Mammary epithelial cell (primary cell): ENCODE data around the gene TMBIM1.
"Not testable (repeated sequence)": the region's sequence is repeated elsewhere in the genome, so short reads cannot be mapped to it uniquely, and the experiment has no call there.

Experiments used
- EZH2 ChIP-seq: IDR thresholded peaks from 2 replicates; pipeline ENCODE4 v1.6.1; 2012; ENCODE audit warnings: low read length, inconsistent platforms, borderline replicate concordance
- TF ChIP-seq, protein P1 (sequence below), 2 donors: IDR thresholded peaks in 1 of 2; conservative IDR thresholded peaks in 1 of 2; 2 replicates each; pipeline ENCODE4 v1.5.1; 2011 to 2012; ENCODE audit warnings: inconsistent platforms in 2 of 2, low read length in 2 of 2, mild to moderate bottlenecking in 2 of 2, control low read depth in 1 of 2, low read depth in 1 of 2; ENCODE audit not compliant: insufficient read depth in 1 of 2; ENCODE audit errors: extremely low read depth in 1 of 2

- TF ChIP-seq, protein P1, sequence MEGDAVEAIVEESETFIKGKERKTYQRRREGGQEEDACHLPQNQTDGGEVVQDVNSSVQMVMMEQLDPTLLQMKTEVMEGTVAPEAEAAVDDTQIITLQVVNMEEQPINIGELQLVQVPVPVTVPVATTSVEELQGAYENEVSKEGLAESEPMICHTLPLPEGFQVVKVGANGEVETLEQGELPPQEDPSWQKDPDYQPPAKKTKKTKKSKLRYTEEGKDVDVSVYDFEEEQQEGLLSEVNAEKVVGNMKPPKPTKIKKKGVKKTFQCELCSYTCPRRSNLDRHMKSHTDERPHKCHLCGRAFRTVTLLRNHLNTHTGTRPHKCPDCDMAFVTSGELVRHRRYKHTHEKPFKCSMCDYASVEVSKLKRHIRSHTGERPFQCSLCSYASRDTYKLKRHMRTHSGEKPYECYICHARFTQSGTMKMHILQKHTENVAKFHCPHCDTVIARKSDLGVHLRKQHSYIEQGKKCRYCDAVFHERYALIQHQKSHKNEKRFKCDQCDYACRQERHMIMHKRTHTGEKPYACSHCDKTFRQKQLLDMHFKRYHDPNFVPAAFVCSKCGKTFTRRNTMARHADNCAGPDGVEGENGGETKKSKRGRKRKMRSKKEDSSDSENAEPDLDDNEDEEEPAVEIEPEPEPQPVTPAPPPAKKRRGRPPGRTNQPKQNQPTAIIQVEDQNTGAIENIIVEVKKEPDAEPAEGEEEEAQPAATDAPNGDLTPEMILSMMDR (conservative IDR thresholded peaks at IDR 0.05 in 1 of 2, IDR thresholded peaks at IDR 0.05 in 1 of 2; ENCODE audit: extremely low read depth in 1 of 2, insufficient read depth in 1 of 2, low read depth in 1 of 2, low read length in 2 of 2), result not testable (repeated sequence)
- not testable (repeated sequence) for TF ChIP-seq EZH2
These were observed 22.5 kb upstream of the TMBIM1 start for GRCh38 chr2:218314764-218315163.
